ENCODE results near the gene RSPO1. TPM values are rescaled to one million over a fixed set of nuclear protein-coding genes. Genes with fewer than 3 reads are reported as not detected.
A peak's percentile ranks its signal among the peaks of the same experiment; 100 is the strongest.
"Not testable (repeated sequence)": the region's sequence is repeated elsewhere in the genome, so short reads cannot be mapped to it uniquely, and the experiment has no call there.

Gene RSPO1
- total RNA-seq, 1 experiment from 2014 or later, result 0.22 TPM

- DNase-seq (ENCODE audit: low spot score), result no peak
Observed at GRCh38 chr1:37621326-37621870, 13.3 kb downstream of the RSPO1 start.

GRCh38 chr1:37620707-37621106 is 14.0 kb downstream of the RSPO1 start:
- DNase-seq (ENCODE audit: low spot score), result peak; percentile 7

- DNase-seq (ENCODE audit: low spot score), result no peak
Observed at GRCh38 chr1:37616330-37616729, 18.4 kb downstream of the RSPO1 start.

GRCh38 chr1:37614105-37614504 is 20.6 kb downstream of the RSPO1 start:
- no peak for DNase-seq (ENCODE audit: low spot score)

GRCh38 chr1:37612186-37612585 is 22.5 kb downstream of the RSPO1 start:
- DNase-seq (ENCODE audit: low spot score), result no peak

GRCh38 chr1:37609994-37610393 is 24.7 kb downstream of the RSPO1 start:
- no peak for DNase-seq (ENCODE audit: low spot score)

- DNase-seq (ENCODE audit: low spot score), result no peak
Observed at GRCh38 chr1:37609002-37609401, 25.7 kb downstream of the RSPO1 start.

GRCh38 chr1:37606481-37607263 is 28.0 kb downstream of the RSPO1 start:
- DNase-seq (ENCODE audit: low spot score), result no peak

GRCh38 chr1:37605806-37606474 is 28.8 kb downstream of the RSPO1 start:
- DNase-seq (ENCODE audit: low spot score), result no peak

GRCh38 chr1:37605061-37605650 is 29.5 kb downstream of the RSPO1 start:
- no peak for DNase-seq (ENCODE audit: low spot score)

- DNase-seq (ENCODE audit: low spot score), result no peak
Observed at GRCh38 chr1:37602750-37603694, 31.7 kb downstream of the RSPO1 start.

GRCh38 chr1:37601441-37601840 is 33.3 kb downstream of the RSPO1 start:
- no peak for DNase-seq (ENCODE audit: low spot score)

GRCh38 chr1:37599940-37600339 is 34.8 kb downstream of the RSPO1 start:
- DNase-seq (ENCODE audit: low spot score), result no peak

- DNase-seq (ENCODE audit: low spot score), result no peak
Observed at GRCh38 chr1:37596182-37596667, 38.5 kb downstream of the RSPO1 start.

- peak; percentile 80 for DNase-seq (ENCODE audit: low spot score)
Observed at GRCh38 chr1:37595440-37596181, 39.1 kb downstream of the RSPO1 start, which contains the start of gene GNL2. TSS of gene GNL2 (minus strand) at chr1:37595937. CDS start at chr1:37595822, 115 bp downstream.

GRCh38 chr1:37593726-37594125 is 41.0 kb downstream of the RSPO1 start:
- DNase-seq (ENCODE audit: low spot score), result no peak

GRCh38 chr1:37588939-37589338 is 45.8 kb downstream of the RSPO1 start:
- no peak for DNase-seq (ENCODE audit: low spot score)

GRCh38 chr1:37584544-37584943 is 50.1 kb downstream of the RSPO1 start:
- not testable (repeated sequence) for DNase-seq (ENCODE audit: low spot score)

GRCh38 chr1:37575692-37576091 is 59.0 kb downstream of the RSPO1 start:
- DNase-seq (ENCODE audit: low spot score), result no peak

- peak; percentile 27 for DNase-seq (ENCODE audit: low spot score)
Observed at GRCh38 chr1:37574834-37575480, 59.7 kb downstream of the RSPO1 start.

Data from A172 (cell line).